Kidney epithelial cell (primary cell): Measurements from ENCODE around the gene SLC8A1. TPM values are rescaled to one million over a fixed set of nuclear protein-coding genes. Genes with fewer than 3 reads are reported as not detected.

ENCODE experiments used
- DNase-seq: peaks from one replicate; pipeline ENCODE4 v3.0.0-alpha.2; 2010; ENCODE audit warnings: low read depth
- H3K27me3 ChIP-seq: 2 replicates; pipeline ENCODE4 v1.6.0; 2011; ENCODE audit warnings: low read length; ENCODE audit not compliant: control insufficient read depth, insufficient read depth
- H3K36me3 ChIP-seq: 2 replicates; pipeline ENCODE4 v1.5.1; 2011; ENCODE audit warnings: low read length; ENCODE audit not compliant: control insufficient read depth, insufficient read depth
- H3K4me3 ChIP-seq: 2 replicates; pipeline ENCODE4 v1.5.1; 2011; ENCODE audit warnings: low read depth, mild to moderate bottlenecking, control low read depth, low read length
- total RNA-seq: library from RNA; depleted of rRNA; stranded (reverse); fragments of >200 nt; gene quantifications from 2 replicates; pipeline ENCODE4 v1.2.3, GENCODE V29; 2015
- TF ChIP-seq, protein P1 (sequence below): IDR thresholded peaks from 2 replicates; pipeline ENCODE4 v1.5.1; 2011; ENCODE audit warnings: mild to moderate bottlenecking, moderate library complexity, low read length, control low read depth, inconsistent platforms; ENCODE audit not compliant: insufficient read depth, poor library complexity, severe bottlenecking

SLC8A1 gene
- 2.8 and 3.2 TPM in 2 replicates for total RNA-seq

DNA sequence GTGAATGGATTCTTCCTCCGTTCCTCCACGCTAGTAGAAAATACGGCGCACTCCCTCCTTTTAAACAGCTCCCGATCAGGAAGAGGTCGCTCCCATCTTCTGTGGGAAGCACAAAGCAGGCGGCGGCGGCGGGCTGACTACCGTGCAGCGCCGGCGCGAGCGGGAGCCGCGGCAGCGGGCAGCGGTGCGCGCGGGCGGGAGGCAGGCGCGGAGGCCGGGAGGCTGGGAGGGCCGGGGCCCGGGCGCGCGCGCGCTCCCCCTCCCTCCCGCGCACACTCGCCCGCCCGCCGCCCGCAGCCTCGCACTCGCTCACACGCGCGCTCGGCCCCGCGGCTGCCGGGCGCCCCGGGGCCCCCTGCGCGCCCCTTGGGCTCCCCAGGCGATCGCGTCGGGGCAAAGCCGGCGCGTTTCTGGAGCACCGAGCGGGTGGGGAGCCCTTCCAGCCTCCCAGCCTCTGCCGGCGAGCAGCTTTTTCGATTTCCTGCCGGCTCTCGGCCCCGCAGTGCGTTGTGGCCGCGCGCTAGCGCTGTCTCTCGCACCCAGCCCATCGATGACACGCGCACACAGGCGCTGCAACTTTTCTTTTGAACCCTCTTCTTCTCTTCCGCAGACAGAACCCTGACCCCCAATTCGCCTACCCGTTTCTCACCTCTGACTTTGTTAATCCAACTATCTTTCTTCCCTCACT lies at the start of gene SLC8A1:
SLC8A1 (minus strand) TSS at position 173 of the 688 bp plus-strand sequence.
- DNase-seq, result no peak
- Histone ChIP-seq H3K27me3 (no peaks in the 10 kb centered on the region), H3K4me3 (peak within 1 kb of the TSS; percentile 58), H3K36me3 (no peaks in the 10 kb centered on the region)
- TF ChIP-seq, protein P1, sequence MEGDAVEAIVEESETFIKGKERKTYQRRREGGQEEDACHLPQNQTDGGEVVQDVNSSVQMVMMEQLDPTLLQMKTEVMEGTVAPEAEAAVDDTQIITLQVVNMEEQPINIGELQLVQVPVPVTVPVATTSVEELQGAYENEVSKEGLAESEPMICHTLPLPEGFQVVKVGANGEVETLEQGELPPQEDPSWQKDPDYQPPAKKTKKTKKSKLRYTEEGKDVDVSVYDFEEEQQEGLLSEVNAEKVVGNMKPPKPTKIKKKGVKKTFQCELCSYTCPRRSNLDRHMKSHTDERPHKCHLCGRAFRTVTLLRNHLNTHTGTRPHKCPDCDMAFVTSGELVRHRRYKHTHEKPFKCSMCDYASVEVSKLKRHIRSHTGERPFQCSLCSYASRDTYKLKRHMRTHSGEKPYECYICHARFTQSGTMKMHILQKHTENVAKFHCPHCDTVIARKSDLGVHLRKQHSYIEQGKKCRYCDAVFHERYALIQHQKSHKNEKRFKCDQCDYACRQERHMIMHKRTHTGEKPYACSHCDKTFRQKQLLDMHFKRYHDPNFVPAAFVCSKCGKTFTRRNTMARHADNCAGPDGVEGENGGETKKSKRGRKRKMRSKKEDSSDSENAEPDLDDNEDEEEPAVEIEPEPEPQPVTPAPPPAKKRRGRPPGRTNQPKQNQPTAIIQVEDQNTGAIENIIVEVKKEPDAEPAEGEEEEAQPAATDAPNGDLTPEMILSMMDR, result no peak

GRCh38 chr2:40499437-40499836 lies 47.5 kb upstream of the SLC8A1 start:
- TF ChIP-seq, protein P1, result no peak
- H3K27me3 ChIP-seq, result no peaks in the 10 kb centered on the region

GRCh38 chr2:40497251-40497859 lies 45.5 kb upstream of the SLC8A1 start:
- H3K27me3 ChIP-seq, result no peaks in the 10 kb centered on the region
- no peaks in the 10 kb centered on the region for H3K36me3 ChIP-seq
- DNase-seq, result no peak
- H3K4me3 ChIP-seq, result no peak overlapping the region
- TF ChIP-seq, protein P1, result no peak

More at GRCh38 chr2:40499437-40499836, 47.5 kb upstream of the SLC8A1 start:
- H3K4me3 ChIP-seq, result no peak overlapping the region
- no peaks in the 10 kb centered on the region for H3K36me3 ChIP-seq
- DNase-seq, result no peak

DNA sequence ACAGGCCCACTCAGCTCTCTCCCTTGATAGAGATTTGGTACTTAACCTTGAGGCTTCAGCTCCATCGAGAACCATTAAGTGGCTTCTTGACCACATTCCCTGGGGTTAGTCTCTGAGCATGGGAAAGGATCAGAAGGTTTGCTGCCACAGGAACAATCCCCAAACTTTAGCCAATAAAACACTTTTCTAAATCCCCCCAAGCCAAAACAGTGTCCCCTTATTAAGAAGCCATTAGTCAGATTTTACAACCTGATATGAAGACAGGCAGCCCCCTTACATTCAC lies 37.7 kb upstream of the SLC8A1 start:
- TF ChIP-seq, protein P1, result no peak
- no peaks in the 10 kb centered on the region for H3K27me3 ChIP-seq
- DNase-seq, result no peak
- no peaks in the 10 kb centered on the region for H3K36me3 ChIP-seq
- no peak overlapping the region for H3K4me3 ChIP-seq

DNA sequence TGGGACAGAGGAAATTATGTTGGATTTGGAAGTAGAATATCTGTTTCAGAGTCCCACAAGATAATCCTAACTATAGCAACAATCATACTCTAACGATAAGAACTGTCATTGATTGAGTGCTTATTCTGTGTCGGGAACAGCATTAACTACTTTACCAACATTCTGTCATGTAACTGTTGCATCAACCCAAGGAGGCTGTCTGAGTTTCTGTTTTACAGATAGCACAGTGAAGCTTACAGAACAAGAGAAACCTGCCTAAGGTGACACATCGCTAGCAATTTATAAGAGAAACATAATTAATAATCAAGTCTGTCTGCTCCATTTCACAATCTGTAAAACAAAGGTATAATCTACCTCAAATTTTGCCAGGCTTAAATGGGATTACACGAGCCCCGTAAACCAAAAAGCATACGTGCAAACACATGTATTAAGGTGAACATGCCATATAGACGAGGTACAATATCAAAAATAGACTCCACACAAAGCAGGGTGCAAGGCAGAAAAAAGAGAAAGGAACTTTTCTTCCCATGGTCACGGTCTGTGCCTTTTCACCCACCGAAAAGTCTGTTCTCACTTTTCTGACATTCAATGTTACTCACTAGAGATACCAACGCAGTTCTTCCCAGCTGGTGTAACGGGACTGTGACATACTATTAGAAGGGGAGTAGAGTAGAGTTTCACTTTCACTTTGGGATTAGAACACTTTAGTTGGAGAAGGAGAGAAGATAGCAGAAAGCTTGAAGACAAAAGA lies 37.2 kb upstream of the SLC8A1 start:
- Histone ChIP-seq H3K4me3 (no peak overlapping the region), H3K27me3 (no peaks in the 10 kb centered on the region), H3K36me3 (no peaks in the 10 kb centered on the region)
- DNase-seq, result no peak
- TF ChIP-seq, protein P1, result no peak
